SK-N-SH (cell line): ENCODE results near the gene GOLGA8B. TPM values are rescaled to one million over a fixed set of nuclear protein-coding genes. Genes with fewer than 3 reads are reported as not detected.

Source experiments
- CTCF ChIA-PET: fragments of 300-600, 350-600 bp; formaldehyde crosslinking; extraction: SDS; loops from one replicate; lab custom pipeline; 2021; lab: Yijun Ruan, JAX
- POLR2A ChIA-PET: fragments of 350-600 bp; sonication (Branson Sonifier 250); formaldehyde crosslinking; extraction: SDS; loops from one replicate; lab custom pipeline; 2020; ENCODE audit warnings: antibody characterized with exemption, inconsistent platforms; lab: Yijun Ruan, JAX
- DNase-seq: peaks from one replicate; pipeline ENCODE4 v3.0.0; 2012
- H2AFZ ChIP-seq: fragments of 200-600 bp; sonication (generic); 2 replicates; pipeline ENCODE4 v1.8.1; 2016; ENCODE audit warnings: antibody characterized with exemption, mild to moderate bottlenecking, low read depth
- H3F3A ChIP-seq: fragments of 200-600 bp; sonication (generic); replicated peaks from 2 replicates; pipeline ENCODE3; 2016; ENCODE audit warnings: antibody characterized with exemption, mild to moderate bottlenecking; ENCODE audit not compliant: insufficient read depth
- H3K27ac ChIP-seq, 2 experiments: fragments of 200-500 bp in 1 of 2; fragments of 200-600 bp in 1 of 2; sonication (Bioruptor generic) in 1 of 2; sonication (generic), shearing (Covaris generic) in 1 of 2; 2 replicates each; pipeline versions ENCODE4 v1.5.1 to v1.6.1; 2014 to 2016; ENCODE audit warnings: low read depth in 2 of 2, inconsistent platforms in 1 of 2, low read length in 1 of 2, mild to moderate bottlenecking in 1 of 2, mixed read lengths in 1 of 2
- H3K27me3 ChIP-seq: fragments of 200-600 bp; sonication (generic), shearing (Covaris generic); 2 replicates; pipeline ENCODE4 v1.6.1; 2016; ENCODE audit warnings: mixed run types; ENCODE audit not compliant: insufficient read depth
- H3K36me3 ChIP-seq, 2 experiments: fragments of 200-500 bp in 1 of 2; fragments of 200-600 bp in 1 of 2; sonication (Bioruptor generic) in 1 of 2; sonication (generic) in 1 of 2; replicated peaks in 1 of 2; 2 replicates each; pipeline versions ENCODE3 to v1.5.1; 2014 to 2016; ENCODE audit warnings: low read length in 1 of 2, mild to moderate bottlenecking in 1 of 2; ENCODE audit not compliant: insufficient read depth in 2 of 2, control insufficient read depth in 1 of 2
- H3K4me1 ChIP-seq, 2 experiments: fragments of 200-500 bp in 1 of 2; fragments of 200-600 bp in 1 of 2; sonication (Bioruptor generic) in 1 of 2; sonication (generic), shearing (Covaris generic) in 1 of 2; 2 replicates each; pipeline versions ENCODE4 v1.5.1 to v1.6.1; 2014 to 2016; ENCODE audit warnings: low read depth in 1 of 2, low read length in 1 of 2, mixed run types in 1 of 2; ENCODE audit not compliant: insufficient read depth in 2 of 2, control insufficient read depth in 1 of 2
- H3K4me2 ChIP-seq: fragments of 200-600 bp; sonication (generic), shearing (Covaris generic); 2 replicates; pipeline ENCODE4 v1.6.1; 2017; ENCODE audit warnings: mixed run types
- H3K4me3 ChIP-seq, 2 experiments: fragments of 200-500 bp in 1 of 2; fragments of 200-600 bp in 1 of 2; sonication (Bioruptor generic) in 1 of 2; sonication (generic), shearing (Covaris generic) in 1 of 2; 2 replicates each; pipeline versions ENCODE4 v1.5.1 to v1.8.1; 2014 to 2016; ENCODE audit warnings: low read depth in 2 of 2, inconsistent platforms in 1 of 2, low read length in 1 of 2, mild to moderate bottlenecking in 1 of 2, mixed read lengths in 1 of 2, moderate library complexity in 1 of 2
- H3K79me2 ChIP-seq: fragments of 200-600 bp; sonication (generic); 2 replicates; pipeline ENCODE4 v1.8.1; 2017; ENCODE audit warnings: mild to moderate bottlenecking; ENCODE audit not compliant: insufficient read depth
- H3K9ac ChIP-seq: fragments of 200-600 bp; sonication (generic); 2 replicates; pipeline ENCODE4 v1.6.1; 2017; ENCODE audit warnings: mixed run types
- H3K9me2 ChIP-seq: fragments of 200-600 bp; sonication (generic); 2 replicates; pipeline ENCODE4 v1.6.1; 2017; ENCODE audit warnings: mixed run types
- H3K9me3 ChIP-seq: fragments of 200-600 bp; sonication (generic); 2 replicates; pipeline ENCODE4 v1.6.1; 2017; ENCODE audit warnings: mixed run types, mild to moderate bottlenecking, moderate library complexity
- H4K20me1 ChIP-seq: fragments of 200-600 bp; sonication (generic); 2 replicates; pipeline ENCODE4 v1.6.1; 2017; ENCODE audit warnings: mild to moderate bottlenecking, mixed run types; ENCODE audit not compliant: insufficient read depth
- CHD2 ChIP-seq: fragments of 150-350 bp; IDR thresholded peaks from 2 replicates; pipeline ENCODE4 v1.6.1; 2018; ENCODE audit warnings: low read length; ENCODE audit not compliant: partially characterized antibody
- FOSL2 ChIP-seq: IDR thresholded peaks from 2 replicates; pipeline ENCODE4 v1.4.0; 2012; ENCODE audit warnings: low read depth, mild to moderate bottlenecking, moderate library complexity, borderline replicate concordance
- FOXJ3 ChIP-seq: sonication (generic); formaldehyde crosslinking; IDR thresholded peaks from 2 replicates; pipeline ENCODE4 v1.5.1; 2020; ENCODE audit warnings: mild to moderate bottlenecking, missing genetic modification reagents
- GABPA ChIP-seq: IDR thresholded peaks from 2 replicates; pipeline ENCODE4 v1.4.0; 2012; ENCODE audit warnings: low read depth, mild to moderate bottlenecking
- GATA2 ChIP-seq: sonication (generic); formaldehyde crosslinking; IDR thresholded peaks from 2 replicates; pipeline ENCODE4 v1.5.0; 2020; ENCODE audit warnings: mild to moderate bottlenecking, missing genetic modification reagents
- NFIC ChIP-seq: IDR thresholded peaks from 2 replicates; pipeline ENCODE4 v1.4.0; 2012; ENCODE audit warnings: borderline replicate concordance
- RAD21 ChIP-seq: IDR thresholded peaks from 2 replicates; pipeline ENCODE4 v1.6.1; 2012; ENCODE audit warnings: mild to moderate bottlenecking, low read length
- RFX5 ChIP-seq: IDR thresholded peaks from 2 replicates; pipeline ENCODE4 v1.6.1; 2012; ENCODE audit warnings: mild to moderate bottlenecking, improper control_type of control experiment, low read length
- SMC3 ChIP-seq: IDR thresholded peaks from 2 replicates; pipeline ENCODE4 v1.6.1; 2012; ENCODE audit warnings: low read depth, low read length, improper control_type of control experiment
- WGBS: methylation state at CpG from one replicate; pipeline ENCODE4 v1.1.6; 2017; ENCODE audit warnings: low lambda C conversion rate; 5-methylcytosine and 5-hydroxymethylcytosine counted together
- polyA plus RNA-seq, 3 experiments: library from polyadenylated mRNA; depleted of rRNA; stranded (reverse); fragments of >200 nt; gene quantifications; 2 replicates each; pipeline ENCODE4 v1.2.3, GENCODE V29; 2012
- TF ChIP-seq, protein P1 (sequence below): IDR thresholded peaks from 2 replicates; pipeline ENCODE4 v1.4.0; 2012; ENCODE audit warnings: low read depth, borderline replicate concordance
- TF ChIP-seq, protein P2 (sequence below): IDR thresholded peaks from 2 replicates; pipeline ENCODE4 v1.4.0; 2012; ENCODE audit warnings: low read depth
- TF ChIP-seq, protein P3 (sequence below): fragments of 200-600 bp; sonication (generic); IDR thresholded peaks from 2 replicates; pipeline ENCODE4 v1.6.1; 2017; ENCODE audit warnings: antibody characterized with exemption, mild to moderate bottlenecking, moderate library complexity
- TF ChIP-seq, protein P4 (sequence below): IDR thresholded peaks from 2 replicates; pipeline ENCODE4 v1.6.1; 2012; ENCODE audit warnings: mild to moderate bottlenecking, low read depth, low read length, moderate library complexity
- TF ChIP-seq, protein P5 (sequence below): fragments of 150-350 bp; IDR thresholded peaks from 2 replicates; pipeline ENCODE4 v1.6.1; 2016; ENCODE audit warnings: mild to moderate bottlenecking, low read depth, low read length
- TF ChIP-seq, protein P6 (sequence below): IDR thresholded peaks from 2 replicates; pipeline ENCODE4 v1.4.0; 2012; ENCODE audit warnings: low read depth, borderline replicate concordance

The GOLGA8B gene
- polyA plus RNA-seq, 1 of the 3 experiments (the other 2 are of a cell fraction): 96.6 TPM

DNA sequence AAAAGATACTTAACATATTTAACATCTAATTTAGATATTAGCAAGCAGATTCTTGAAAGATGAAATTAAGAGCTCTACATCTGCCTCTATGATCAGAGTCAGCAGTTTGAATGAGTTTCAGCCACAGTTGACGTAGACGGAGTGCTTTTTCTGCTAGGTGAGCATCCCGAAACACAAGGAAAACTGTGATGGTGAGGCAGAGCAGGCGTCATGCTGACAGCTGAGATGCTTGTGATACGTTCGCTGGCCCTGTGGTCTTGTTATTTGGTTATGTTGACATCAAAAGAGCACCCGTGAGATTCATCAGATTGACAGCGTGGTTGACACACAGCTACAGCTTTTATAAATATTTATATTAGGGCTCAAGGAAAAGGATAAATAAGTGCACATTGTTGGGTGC lies 19.6 kb upstream of the GOLGA8B start (continued):
- TF ChIP-seq, protein P1, sequence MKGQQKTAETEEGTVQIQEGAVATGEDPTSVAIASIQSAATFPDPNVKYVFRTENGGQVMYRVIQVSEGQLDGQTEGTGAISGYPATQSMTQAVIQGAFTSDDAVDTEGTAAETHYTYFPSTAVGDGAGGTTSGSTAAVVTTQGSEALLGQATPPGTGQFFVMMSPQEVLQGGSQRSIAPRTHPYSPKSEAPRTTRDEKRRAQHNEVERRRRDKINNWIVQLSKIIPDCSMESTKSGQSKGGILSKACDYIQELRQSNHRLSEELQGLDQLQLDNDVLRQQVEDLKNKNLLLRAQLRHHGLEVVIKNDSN: no peak
- TF ChIP-seq, protein P2, sequence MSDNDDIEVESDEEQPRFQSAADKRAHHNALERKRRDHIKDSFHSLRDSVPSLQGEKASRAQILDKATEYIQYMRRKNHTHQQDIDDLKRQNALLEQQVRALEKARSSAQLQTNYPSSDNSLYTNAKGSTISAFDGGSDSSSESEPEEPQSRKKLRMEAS: no peak
- TF ChIP-seq, protein P3, sequence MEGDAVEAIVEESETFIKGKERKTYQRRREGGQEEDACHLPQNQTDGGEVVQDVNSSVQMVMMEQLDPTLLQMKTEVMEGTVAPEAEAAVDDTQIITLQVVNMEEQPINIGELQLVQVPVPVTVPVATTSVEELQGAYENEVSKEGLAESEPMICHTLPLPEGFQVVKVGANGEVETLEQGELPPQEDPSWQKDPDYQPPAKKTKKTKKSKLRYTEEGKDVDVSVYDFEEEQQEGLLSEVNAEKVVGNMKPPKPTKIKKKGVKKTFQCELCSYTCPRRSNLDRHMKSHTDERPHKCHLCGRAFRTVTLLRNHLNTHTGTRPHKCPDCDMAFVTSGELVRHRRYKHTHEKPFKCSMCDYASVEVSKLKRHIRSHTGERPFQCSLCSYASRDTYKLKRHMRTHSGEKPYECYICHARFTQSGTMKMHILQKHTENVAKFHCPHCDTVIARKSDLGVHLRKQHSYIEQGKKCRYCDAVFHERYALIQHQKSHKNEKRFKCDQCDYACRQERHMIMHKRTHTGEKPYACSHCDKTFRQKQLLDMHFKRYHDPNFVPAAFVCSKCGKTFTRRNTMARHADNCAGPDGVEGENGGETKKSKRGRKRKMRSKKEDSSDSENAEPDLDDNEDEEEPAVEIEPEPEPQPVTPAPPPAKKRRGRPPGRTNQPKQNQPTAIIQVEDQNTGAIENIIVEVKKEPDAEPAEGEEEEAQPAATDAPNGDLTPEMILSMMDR: no peak

DNA sequence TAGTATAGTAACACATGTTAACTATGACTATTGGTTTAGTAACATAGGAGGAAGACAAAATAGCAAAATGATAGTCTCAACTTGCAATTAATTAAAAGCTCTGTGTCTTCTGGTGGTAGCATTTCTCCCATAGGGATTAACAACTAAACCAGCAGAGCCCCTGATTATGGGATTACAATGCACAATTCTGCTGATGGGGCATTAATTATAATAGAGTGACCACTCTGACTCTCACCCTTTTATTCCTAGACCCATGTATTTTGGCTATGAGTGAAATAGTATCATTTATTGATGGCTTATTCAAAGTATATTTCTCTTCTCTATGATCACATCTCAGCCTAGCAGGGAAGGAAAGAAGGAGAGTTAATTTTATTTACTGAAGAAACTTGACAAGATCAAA lies 17.5 kb upstream of the GOLGA8B start:
- Histone ChIP-seq H3K4me2 (no peak overlapping the region), H3K79me2 (no peaks in the 10 kb centered on the region), H3K27ac (no peak overlapping the region), H3F3A (no peaks in the 10 kb centered on the region), H3K36me3 (no peaks in the 10 kb centered on the region), H3K9me3 (no peaks in the 10 kb centered on the region), H3K4me1 (peaks cover 2 to 8% of the 10 kb centered on the region in 2 experiments; a peak in 2 of 4 replicates), H2AFZ (no peak overlapping the region), H3K27me3 (no peaks in the 10 kb centered on the region), H3K9ac (no peak overlapping the region), H4K20me1 (no peaks in the 10 kb centered on the region), H3K9me2 (no peaks in the 10 kb centered on the region), H3K4me3 (no peak overlapping the region)
- no peak for DNase-seq
- POLR2A ChIA-PET: no interaction called here
- CTCF ChIA-PET: no interaction called here
- no peak for TF ChIP-seq GABPA

DNA sequence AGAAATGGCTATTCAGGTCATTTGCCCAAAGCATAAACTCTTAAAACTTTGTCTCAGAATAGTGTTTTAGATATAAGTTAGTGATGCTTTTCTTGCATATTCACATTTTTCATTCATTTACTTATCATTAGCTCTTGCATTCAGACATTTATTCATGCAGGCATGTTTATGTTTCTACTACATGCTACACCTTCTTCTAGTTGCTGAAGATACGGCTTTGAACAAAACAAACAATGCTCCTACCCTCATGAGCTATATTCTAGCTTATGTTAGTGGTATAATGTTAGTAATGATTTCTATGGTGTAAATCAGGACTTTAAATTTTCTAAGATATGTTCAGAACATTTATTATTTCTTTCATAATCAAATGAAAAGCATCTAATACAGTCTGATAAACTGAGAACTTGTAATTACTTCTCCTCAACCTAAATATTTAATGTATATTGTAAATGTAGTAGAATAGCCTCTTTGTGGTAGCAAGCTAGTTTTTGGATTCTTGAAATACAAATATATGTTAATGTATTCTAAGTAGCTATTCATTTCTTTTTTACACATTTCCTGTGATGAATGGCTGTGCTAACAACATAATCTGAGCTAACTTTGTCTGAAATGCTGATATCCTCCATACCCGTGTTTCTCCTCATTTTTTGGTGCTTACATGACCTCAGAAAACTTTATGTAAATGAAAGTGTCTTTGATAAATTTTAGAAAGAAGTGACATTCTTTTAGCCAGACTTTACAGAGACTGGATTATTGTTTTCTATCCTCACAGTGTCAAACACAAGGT lies 15.5 kb upstream of the GOLGA8B start:
- WGBS: 50% methylated on average over 2 of the region's 2 CpGs

More for the DNA sequence above, 15.5 kb upstream of the GOLGA8B start:
- no peaks in the 10 kb centered on the region for H3F3A ChIP-seq
- no peak overlapping the region for H3K4me2 ChIP-seq
- H3K9me3 ChIP-seq: no peaks in the 10 kb centered on the region
- no peak overlapping the region for H3K27ac ChIP-seq
- H2AFZ ChIP-seq: no peak overlapping the region
- TF ChIP-seq NFIC: no peak
- TF ChIP-seq GATA2 (CRISPR knock-in tag): no peak
- TF ChIP-seq FOSL2: no peak
- TF ChIP-seq RFX5: no peak
- TF ChIP-seq FOXJ3: no peak
- no peak for TF ChIP-seq CHD2
- no peak for TF ChIP-seq RAD21
- TF ChIP-seq, protein P4, sequence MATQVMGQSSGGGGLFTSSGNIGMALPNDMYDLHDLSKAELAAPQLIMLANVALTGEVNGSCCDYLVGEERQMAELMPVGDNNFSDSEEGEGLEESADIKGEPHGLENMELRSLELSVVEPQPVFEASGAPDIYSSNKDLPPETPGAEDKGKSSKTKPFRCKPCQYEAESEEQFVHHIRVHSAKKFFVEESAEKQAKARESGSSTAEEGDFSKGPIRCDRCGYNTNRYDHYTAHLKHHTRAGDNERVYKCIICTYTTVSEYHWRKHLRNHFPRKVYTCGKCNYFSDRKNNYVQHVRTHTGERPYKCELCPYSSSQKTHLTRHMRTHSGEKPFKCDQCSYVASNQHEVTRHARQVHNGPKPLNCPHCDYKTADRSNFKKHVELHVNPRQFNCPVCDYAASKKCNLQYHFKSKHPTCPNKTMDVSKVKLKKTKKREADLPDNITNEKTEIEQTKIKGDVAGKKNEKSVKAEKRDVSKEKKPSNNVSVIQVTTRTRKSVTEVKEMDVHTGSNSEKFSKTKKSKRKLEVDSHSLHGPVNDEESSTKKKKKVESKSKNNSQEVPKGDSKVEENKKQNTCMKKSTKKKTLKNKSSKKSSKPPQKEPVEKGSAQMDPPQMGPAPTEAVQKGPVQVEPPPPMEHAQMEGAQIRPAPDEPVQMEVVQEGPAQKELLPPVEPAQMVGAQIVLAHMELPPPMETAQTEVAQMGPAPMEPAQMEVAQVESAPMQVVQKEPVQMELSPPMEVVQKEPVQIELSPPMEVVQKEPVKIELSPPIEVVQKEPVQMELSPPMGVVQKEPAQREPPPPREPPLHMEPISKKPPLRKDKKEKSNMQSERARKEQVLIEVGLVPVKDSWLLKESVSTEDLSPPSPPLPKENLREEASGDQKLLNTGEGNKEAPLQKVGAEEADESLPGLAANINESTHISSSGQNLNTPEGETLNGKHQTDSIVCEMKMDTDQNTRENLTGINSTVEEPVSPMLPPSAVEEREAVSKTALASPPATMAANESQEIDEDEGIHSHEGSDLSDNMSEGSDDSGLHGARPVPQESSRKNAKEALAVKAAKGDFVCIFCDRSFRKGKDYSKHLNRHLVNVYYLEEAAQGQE: no peak
- TF ChIP-seq, protein P5, sequence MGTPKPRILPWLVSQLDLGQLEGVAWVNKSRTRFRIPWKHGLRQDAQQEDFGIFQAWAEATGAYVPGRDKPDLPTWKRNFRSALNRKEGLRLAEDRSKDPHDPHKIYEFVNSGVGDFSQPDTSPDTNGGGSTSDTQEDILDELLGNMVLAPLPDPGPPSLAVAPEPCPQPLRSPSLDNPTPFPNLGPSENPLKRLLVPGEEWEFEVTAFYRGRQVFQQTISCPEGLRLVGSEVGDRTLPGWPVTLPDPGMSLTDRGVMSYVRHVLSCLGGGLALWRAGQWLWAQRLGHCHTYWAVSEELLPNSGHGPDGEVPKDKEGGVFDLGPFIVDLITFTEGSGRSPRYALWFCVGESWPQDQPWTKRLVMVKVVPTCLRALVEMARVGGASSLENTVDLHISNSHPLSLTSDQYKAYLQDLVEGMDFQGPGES: no peak
- TF ChIP-seq, protein P6, sequence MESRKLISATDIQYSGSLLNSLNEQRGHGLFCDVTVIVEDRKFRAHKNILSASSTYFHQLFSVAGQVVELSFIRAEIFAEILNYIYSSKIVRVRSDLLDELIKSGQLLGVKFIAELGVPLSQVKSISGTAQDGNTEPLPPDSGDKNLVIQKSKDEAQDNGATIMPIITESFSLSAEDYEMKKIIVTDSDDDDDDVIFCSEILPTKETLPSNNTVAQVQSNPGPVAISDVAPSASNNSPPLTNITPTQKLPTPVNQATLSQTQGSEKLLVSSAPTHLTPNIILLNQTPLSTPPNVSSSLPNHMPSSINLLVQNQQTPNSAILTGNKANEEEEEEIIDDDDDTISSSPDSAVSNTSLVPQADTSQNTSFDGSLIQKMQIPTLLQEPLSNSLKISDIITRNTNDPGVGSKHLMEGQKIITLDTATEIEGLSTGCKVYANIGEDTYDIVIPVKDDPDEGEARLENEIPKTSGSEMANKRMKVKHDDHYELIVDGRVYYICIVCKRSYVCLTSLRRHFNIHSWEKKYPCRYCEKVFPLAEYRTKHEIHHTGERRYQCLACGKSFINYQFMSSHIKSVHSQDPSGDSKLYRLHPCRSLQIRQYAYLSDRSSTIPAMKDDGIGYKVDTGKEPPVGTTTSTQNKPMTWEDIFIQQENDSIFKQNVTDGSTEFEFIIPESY: no peak
- no peak for TF ChIP-seq SMC3
- TF ChIP-seq, all 33 proteins: peak for 0
- no peaks in the 10 kb centered on the region for H3K27me3 ChIP-seq
- no peaks in the 10 kb centered on the region for H3K79me2 ChIP-seq
- no peaks in the 10 kb centered on the region for H3K36me3 ChIP-seq
- no peak overlapping the region for H3K4me3 ChIP-seq
- H3K9me2 ChIP-seq: no peaks in the 10 kb centered on the region
- no peak overlapping the region for H3K9ac ChIP-seq
- peaks cover 0 to 2% of the 10 kb centered on the region in 2 experiments; a peak in 1 of 4 replicates for H3K4me1 ChIP-seq
- CTCF ChIA-PET: no interaction called here
- no peak for DNase-seq
- POLR2A ChIA-PET: no interaction called here
- no peaks in the 10 kb centered on the region for H4K20me1 ChIP-seq
